HG02943 (cell line): Measurements from ENCODE around the gene ZNF564.
"Not testable (repeated sequence)": the region's sequence is repeated elsewhere in the genome, so short reads cannot be mapped to it uniquely, and the experiment has no call there.

ENCODE experiments used
- ATAC-seq: cut with Tn5 transposase; IDR thresholded peaks from one replicate; pipeline ENCODE4 v1.9.1; 2021; ENCODE audit warnings: mild to moderate bottlenecking, low read depth, moderate library complexity; ENCODE audit not compliant: unreplicated experiment

The ZNF564 gene

DNA sequence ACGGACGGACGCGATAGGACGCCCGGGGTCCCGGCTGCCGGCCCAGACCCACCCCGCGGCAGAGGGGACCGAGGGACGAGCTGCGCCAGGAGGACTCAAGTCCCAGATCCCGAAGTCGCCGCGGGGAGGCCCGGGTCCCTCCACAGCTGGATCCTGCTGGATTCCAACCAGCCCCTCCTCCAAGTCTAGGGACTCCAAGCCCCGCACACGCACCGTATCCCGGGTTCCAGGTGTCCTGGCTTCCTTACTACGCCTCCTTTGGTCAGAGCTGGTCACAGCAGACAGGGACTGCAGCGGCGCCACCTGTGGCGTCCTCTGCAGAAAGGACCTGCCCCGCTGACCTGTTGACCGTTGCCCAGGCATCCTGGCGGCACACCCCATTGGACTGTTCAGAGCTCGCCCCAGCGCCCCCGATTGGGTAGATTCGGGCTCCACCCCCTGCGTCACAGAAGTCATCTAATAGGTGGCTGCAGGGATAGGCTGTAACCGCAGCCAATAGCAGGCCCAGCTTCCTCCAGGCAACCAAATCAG lies 37.7 kb downstream of the ZNF564 start:
- ATAC-seq: no peak

DNA sequence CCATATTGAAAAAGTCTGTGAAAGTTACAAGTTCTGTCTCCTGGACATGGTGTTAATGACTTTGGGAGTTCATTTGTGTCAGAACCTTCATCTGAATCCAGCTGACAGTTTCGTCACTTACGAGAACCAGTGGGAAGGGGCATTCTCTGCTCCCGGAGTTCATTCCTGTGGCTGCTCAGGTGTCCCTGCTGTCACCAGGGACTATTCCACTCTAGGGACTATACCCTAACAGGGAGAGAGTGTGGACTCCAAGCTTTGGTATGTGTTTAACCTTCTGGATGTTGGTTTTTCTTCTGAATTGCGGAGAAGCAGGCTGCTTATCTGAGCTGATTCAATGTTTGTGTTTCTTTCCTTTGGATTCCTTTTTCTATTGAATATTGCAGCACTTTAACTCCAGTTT lies 54.2 kb downstream of the ZNF564 start:
- ATAC-seq: no peak

- no peak for ATAC-seq
These were observed 54.8 kb downstream of the ZNF564 start for GRCh38 chr19:12496480-12496879.

- ATAC-seq: peak; percentile 90
These were observed 56.1 kb downstream of the ZNF564 start for GRCh38 chr19:12495002-12495802.

DNA sequence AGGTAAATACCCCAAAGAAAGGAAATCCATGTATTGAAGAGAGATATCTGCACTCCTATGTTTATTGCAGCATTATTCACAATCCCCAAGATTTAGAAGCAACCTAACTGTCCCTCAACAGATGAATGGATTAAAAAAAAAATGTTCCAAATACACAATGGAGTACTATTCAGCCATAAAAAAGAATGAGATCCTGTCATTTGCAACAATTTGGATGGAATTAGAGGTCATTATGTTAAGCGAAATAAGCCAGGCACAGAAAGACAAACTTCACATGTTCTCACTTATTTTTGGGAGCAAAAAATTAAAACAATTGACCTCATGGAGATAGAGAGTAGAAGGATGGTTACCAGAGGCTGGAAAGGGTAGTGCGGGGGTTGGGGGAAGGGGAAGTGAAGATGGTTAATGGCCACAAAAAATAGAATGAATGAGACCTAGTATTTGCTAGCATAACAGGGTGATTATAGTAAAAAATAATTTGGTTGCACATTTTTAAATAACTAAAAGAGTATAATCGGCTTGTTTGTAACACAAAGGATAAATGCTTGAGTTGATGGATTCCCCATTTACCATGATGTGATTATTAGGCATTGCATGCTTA lies 56.9 kb downstream of the ZNF564 start:
- no peak for ATAC-seq

GRCh38 chr19:12486265-12486783 lies 65.0 kb downstream of the ZNF564 start:
- not testable (repeated sequence) for ATAC-seq

- no peak for ATAC-seq
These were observed 65.7 kb downstream of the ZNF564 start for GRCh38 chr19:12485571-12485970.

- ATAC-seq: peak; percentile 12
These were observed 66.2 kb downstream of the ZNF564 start for GRCh38 chr19:12485052-12485416.

GRCh38 chr19:12484371-12485051 lies 66.8 kb downstream of the ZNF564 start, which contains the start of gene ZNF709:
ZNF709 (minus strand) TSS chr19:12484816; CDS start chr19:12484657, 159 bp downstream.
- peak; percentile 92 for ATAC-seq

DNA sequence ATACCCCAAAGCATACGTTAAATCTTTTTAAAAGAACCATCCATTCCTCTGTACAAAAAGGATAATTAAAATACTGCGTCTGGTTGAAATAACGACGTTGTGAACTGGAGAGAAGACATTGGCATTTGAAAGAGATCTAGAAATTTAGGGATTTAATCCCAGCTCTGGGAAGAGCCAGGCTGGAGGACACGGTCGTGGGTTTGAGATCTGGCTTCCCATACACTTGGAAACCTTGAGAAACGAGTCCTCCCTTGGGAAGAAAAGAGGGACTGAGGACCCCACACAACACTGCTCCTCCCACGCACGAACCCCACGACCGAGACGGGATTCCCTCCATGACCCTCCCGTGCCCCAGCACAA lies 67.3 kb downstream of the ZNF564 start:
- ATAC-seq: no peak

- ATAC-seq: no peak
These were observed 68.8 kb downstream of the ZNF564 start for GRCh38 chr19:12482509-12482886.

DNA sequence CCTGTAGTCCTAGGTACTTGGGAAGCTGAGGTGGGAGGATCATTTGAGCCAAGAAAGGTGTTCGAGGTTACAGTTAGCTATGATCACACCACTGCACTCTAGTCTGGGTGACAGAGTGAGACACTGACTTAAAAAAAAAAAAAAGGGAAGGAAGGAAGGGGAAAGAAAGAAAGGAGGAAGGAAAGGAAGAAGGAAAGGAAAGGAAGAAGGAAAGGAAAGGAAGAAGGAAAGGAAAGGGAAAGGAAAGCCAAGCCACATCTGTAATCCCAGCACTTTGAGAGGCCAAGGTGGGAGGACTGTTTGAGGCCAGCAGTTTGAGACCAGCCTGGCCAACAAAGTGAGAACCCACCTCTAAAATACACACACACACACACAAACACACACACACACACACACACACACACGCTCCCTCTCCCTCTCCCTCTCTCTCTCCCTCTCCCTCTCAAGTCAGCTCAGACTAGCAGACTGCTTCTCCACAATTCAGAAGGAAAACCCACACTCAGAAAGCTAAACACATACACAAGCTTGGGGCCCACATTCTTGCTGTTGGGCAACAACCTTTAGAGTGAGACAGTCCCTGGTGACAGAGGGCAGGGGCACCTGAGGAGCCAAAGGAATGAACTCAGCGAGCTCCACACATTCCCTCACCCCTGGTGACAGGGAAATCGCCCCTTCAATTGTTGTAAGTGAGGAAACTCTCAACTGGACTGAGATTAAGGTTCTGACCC lies 69.3 kb downstream of the ZNF564 start:
- ATAC-seq: no peak

GRCh38 chr19:12478234-12478941 lies 72.9 kb downstream of the ZNF564 start:
- no peak for ATAC-seq
